Pulmonary artery endothelial cell (primary cell): Measurements from ENCODE around the gene GPR84. TPM values are rescaled to one million over a fixed set of nuclear protein-coding genes. Genes with fewer than 3 reads are reported as not detected.

Experiments
- DNase-seq: peaks from one replicate; pipeline ENCODE4 v3.0.0-alpha.2; 2011; ENCODE audit warnings: low read depth, low spot score
- total RNA-seq: library from RNA; depleted of rRNA; stranded (reverse); fragments of >200 nt; gene quantifications from 2 replicates; pipeline ENCODE4 v1.2.3, GENCODE V29; 2014

GPR84 gene
- total RNA-seq = not detected in 2 replicates

- DNase-seq = no peak
Measured at GRCh38 chr12:54364413-54364812, at the start of gene GPR84. Gene GPR84 (minus strand): TSS chr12:54364486. CDS start chr12:54363851, 635 bp downstream.

- peak; percentile 54 for DNase-seq
Measured at GRCh38 chr12:54413284-54414190, 49.3 kb upstream of the GPR84 start.

- no peak for DNase-seq
Measured at GRCh38 chr12:54412786-54413185, 48.5 kb upstream of the GPR84 start.

GRCh38 chr12:54412348-54412747 is 48.1 kb upstream of the GPR84 start:
- DNase-seq = no peak

GRCh38 chr12:54411391-54412241 is 47.3 kb upstream of the GPR84 start:
- peak; percentile 80 for DNase-seq

- DNase-seq = no peak
Measured at GRCh38 chr12:54409267-54409666, 45.0 kb upstream of the GPR84 start.

GRCh38 chr12:54407183-54407905 is 43.1 kb upstream of the GPR84 start:
- DNase-seq = no peak

- no peak for DNase-seq
Measured at GRCh38 chr12:54405573-54405972, 41.3 kb upstream of the GPR84 start.

- DNase-seq = no peak
Measured at GRCh38 chr12:54405106-54405505, 40.8 kb upstream of the GPR84 start.

GRCh38 chr12:54404061-54405004 is 40.0 kb upstream of the GPR84 start:
- peak; percentile 48 for DNase-seq

GRCh38 chr12:54401119-54401518 is 36.8 kb upstream of the GPR84 start:
- no peak for DNase-seq

- peak; percentile 61 for DNase-seq
Measured at GRCh38 chr12:54398995-54399793, 34.9 kb upstream of the GPR84 start.

GRCh38 chr12:54398218-54398617 is 33.9 kb upstream of the GPR84 start:
- DNase-seq = no peak

- DNase-seq = no peak
Measured at GRCh38 chr12:54397157-54397556, 32.9 kb upstream of the GPR84 start.

- no peak for DNase-seq
Measured at GRCh38 chr12:54395545-54395944, 31.3 kb upstream of the GPR84 start.

- no peak for DNase-seq
Measured at GRCh38 chr12:54394986-54395385, 30.7 kb upstream of the GPR84 start.

GRCh38 chr12:54394281-54394719 is 30.0 kb upstream of the GPR84 start:
- DNase-seq = no peak

GRCh38 chr12:54393743-54394142 is 29.5 kb upstream of the GPR84 start:
- no peak for DNase-seq

GRCh38 chr12:54393207-54393609 is 28.9 kb upstream of the GPR84 start:
- no peak for DNase-seq
